GM19463 (cell line): ENCODE results near the gene MROH2A.

Source experiments
- ATAC-seq: cut with Tn5 transposase; IDR thresholded peaks from one replicate; pipeline ENCODE4 v1.9.1; 2021; ENCODE audit warnings: mild to moderate bottlenecking, moderate library complexity; ENCODE audit not compliant: unreplicated experiment

MROH2A gene

DNA sequence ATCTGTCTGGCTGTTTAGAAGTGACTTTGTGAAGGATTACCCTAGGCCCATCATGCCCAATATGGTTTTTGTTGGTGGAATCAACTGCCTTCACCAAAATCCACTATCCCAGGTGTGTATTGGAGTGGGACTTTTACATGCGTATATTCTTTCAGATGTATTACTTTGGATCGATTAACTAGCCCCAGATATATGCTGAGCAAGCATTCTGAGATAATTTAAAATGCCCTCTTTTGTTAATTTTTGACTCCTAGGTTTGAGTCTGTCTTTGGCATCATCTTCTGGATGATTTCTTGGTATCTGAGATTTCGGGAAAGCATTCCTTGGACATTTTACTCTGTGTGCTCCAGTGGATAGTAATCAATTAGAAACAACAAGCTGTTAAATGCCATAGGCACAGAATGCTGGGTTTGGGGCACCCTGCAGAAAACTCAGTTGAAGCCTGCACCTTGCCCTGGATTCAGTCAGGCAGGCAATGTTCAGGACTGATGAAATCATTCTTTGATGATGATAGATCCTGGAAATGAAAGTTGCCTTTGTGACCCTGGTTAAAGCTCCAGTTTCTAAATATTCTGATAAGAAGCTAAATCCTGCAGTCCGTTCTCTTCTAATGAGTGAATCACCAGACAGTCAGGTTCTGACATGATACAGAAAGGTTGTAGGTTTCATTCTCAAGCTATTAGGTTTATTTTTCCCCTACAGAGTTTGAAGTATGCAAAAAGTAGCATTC lies 16.9 kb upstream of the MROH2A start:
- no peak for ATAC-seq

DNA sequence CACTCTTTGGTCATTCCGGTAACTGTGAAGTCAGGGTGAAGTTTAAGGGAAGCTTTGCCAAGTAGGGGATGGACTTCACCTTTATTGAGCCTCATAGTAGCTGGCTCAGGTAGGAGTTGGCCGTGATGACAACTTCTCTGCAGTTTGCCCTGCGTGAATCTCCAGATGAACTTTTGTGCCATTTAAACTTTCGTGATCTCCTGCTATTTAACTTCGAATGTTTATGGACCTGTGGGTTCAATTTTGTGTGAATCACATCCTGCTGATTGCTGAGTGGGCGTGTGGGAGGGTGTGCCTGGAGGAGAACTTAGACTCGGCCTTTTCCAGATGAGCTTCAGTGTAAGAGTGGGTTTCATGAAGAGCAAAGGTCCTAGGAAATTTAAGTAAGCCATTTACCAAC lies 13.9 kb upstream of the MROH2A start:
- ATAC-seq: no peak

DNA sequence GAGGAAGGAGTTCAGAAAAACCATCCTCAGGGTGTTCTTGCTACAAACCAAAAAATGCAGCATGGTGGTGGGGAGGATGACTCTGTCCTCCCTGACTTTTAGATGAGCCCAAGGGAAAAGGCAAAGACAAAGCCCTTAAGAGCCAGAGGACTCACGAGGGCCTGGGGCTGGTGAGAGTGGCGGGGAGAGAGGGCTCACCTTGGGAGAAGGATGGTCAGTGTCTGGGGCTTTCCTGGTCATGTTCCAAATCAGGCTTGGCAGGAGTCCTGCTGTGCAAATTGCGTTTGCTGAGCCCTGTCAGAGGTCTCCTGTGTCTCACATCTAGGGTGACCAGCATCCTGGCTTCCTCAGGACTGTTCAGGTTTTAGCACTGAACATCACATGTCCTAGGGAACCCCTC lies 13.4 kb upstream of the MROH2A start:
- no peak for ATAC-seq

DNA sequence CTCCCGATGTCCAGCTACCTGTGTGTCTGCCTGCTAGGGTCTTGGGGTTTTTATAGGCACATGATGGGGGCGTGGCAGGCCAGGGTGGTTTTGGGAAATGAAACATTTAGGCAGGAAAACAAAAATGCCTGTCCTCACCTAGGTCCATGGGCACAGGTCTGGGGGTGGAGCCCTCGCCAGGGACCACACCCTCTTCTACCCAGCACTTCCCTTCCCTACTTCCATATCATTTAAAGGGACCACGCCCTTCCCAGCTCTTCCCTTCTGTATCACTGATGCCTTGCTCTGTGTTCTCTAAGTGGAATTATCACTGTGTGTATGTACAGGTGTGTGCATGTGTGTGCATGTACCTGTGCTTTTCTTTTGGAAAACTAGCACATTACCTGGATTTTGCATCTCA lies 11.7 kb upstream of the MROH2A start:
- ATAC-seq: no peak

DNA sequence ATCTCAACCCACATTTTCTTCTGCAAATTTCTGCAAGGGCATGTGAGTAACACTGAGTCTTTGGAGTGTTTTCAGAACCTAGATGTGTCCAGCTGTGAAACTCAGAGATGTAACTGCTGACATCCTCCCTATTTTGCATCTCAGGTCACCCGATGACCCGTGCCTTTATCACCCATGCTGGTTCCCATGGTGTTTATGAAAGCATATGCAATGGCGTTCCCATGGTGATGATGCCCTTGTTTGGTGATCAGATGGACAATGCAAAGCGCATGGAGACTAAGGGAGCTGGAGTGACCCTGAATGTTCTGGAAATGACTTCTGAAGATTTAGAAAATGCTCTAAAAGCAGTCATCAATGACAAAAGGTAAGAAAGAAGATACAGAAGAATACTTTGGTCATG lies 10.1 kb upstream of the MROH2A start:
- no peak for ATAC-seq

DNA sequence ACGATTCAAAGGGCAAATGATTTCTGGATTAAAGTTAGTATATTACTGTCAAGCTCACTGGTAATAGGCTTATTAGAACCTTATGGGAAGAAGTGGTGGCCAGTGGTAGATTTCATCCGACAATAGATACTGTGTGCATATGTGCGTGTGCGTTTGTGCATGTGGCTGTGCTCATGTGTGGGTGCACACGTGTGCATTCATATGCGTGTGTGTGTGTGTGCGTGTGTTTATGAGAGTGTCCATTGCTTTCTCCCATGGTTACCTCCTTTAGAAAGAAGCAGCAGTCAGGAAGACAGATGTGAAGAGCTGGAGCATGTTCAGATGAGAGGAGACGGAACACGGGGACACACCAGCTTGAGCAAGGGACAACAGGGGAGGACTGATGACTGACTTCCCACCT lies 8.9 kb upstream of the MROH2A start:
- ATAC-seq: no peak

DNA sequence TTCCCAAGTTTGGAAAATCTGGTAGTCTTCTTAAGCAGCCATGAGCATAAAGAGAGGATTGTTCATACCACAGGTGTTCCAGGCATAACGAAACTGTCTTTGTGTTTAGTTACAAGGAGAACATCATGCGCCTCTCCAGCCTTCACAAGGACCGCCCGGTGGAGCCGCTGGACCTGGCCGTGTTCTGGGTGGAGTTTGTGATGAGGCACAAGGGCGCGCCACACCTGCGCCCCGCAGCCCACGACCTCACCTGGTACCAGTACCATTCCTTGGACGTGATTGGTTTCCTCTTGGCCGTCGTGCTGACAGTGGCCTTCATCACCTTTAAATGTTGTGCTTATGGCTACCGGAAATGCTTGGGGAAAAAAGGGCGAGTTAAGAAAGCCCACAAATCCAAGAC lies 6.0 kb upstream of the MROH2A start:
- no peak for ATAC-seq

DNA sequence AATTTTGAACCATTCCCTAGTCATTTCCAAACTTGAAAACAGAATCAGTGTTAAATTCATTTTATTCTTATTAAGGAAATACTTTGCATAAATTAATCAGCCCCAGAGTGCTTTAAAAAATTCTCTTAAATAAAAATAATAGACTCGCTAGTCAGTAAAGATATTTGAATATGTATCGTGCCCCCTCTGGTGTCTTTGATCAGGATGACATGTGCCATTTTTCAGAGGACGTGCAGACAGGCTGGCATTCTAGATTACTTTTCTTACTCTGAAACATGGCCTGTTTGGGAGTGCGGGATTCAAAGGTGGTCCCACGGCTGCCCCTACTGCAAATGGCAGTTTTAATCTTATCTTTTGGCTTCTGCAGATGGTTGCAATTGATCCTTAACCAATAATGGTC lies 5.5 kb upstream of the MROH2A start:
- ATAC-seq: no peak

DNA sequence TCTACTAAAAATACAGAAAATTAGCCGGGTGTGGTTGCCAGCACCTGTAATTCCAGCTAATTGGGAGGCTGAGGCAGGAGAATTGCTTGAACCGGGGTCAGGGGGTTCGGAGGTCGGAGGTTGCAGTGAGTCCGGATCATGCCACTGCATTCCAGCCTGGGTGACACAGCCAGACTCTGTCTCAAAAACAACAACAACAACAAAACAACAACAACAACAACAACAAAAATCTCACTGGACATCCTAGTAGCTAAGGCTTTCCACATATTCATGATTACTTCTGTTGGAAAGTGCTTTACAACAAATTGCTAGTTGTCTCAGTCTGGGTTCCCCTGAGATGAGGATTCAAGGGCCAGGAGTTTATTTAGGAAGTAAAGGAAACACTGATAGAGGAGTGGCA lies 4.3 kb upstream of the MROH2A start:
- ATAC-seq: no peak

DNA sequence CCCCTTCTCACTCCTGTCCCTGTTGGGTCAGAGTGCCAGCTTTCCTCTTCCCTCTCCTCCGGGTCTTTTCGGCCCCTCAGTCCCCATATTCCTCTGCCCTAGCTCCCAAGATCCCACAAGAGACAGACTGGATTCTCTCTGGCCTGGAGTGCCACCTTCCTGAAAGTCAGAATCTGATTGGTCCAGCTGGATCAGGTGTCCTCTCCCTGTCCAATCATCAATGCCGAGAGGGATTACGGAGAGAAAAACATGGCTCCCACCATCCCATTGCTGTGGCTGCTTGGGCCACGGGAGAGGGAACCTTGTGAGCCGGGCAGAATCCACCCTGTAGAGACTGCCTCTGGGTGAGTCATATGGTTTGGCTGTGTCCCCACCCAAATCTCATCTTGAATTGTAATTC lies 2.7 kb upstream of the MROH2A start:
- ATAC-seq: no peak

DNA sequence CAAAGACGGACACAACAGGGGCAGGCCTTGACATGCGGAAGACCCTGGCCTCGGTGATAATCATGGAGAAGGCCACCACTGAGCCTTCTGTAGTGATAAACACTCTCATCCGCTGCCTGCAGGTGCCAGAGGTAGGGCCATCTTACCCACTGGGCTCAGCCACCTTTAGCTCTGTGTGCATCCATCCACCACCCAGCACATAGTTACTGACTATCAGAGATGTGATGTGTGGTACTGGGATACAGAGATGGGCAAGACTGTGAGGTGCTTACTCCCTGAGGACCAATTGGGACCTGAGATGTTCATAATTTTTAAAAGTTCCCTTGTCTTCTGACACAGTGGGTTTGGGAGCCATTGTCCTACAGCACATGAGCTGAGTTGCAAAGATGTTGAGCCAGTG lies 1.6 kb downstream of the MROH2A start:
- ATAC-seq: no peak

DNA sequence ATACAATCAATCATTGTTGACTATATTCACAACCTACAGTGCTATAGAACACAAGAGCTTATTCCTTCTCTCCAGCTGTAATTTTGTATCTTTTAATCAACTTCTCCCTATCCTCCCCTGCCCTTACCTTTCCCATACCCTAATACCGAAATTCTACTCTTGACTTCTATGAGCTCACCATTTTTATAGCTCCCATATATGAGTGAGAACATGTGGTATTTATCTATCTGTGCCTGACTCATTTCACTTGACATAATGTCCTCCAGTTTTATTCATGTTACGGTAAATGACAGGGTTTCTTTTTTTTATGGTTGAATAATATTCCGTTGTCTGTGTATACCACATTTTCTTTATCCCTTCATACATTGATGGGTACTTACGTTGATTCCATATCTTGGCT lies 2.6 kb downstream of the MROH2A start:
- ATAC-seq: no peak

DNA sequence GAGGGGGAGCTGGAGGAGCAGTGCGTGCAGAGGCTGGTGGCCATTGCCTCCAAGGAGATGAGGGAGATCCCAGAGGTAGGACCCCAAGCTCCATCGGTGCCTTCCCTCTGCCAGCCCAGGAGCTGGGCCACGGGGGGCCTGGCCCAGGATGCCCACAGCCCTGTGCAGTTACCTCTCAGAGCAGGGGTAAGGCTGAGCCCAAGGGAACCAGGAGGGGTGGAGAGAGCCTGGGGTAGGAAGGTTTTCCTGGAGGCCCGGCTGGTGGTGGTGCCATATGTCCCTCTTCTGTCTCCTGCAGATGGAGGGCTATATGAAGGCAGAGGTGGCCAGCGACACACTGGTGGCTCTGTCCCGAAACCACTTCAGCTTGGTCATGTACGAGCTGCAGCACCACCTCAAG lies 11.4 kb downstream of the MROH2A start:
- no peak for ATAC-seq

DNA sequence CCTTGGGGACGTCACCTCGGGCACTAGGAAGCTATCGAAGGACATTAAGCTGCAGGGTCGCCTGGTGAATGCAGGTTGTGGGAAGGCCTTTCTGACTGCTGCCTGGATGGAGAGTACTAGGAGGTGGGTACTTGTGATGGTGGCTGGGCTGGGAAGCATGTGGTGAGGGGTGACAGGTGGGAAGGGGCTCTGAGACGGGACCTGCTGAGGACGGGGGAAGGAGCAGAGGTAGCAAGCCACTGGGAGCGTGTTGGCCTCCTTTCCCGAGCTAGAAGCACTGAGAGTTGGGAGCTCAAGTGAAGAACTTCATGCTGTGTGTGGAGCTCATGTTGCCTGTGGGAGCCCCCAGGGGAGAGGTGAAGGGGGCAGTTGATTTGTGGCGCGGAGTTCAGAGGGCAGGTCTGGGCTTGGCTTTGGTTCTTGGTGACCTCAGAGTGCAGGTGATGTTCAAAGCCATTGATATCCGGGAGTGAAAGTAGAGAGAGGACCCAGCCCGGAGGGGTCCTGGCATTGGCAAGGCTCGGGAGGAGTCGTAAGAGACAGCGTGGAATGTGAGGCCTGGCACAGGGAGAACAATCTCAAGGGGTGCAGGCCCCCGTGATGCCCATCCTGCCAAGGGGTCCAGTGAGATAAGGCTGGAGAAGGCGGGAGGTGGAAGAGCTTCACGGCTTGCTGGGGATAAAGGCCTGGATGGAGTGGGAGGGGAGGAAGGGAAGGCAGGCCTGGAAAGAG lies 13.2 kb downstream of the MROH2A start:
- no peak for ATAC-seq

DNA sequence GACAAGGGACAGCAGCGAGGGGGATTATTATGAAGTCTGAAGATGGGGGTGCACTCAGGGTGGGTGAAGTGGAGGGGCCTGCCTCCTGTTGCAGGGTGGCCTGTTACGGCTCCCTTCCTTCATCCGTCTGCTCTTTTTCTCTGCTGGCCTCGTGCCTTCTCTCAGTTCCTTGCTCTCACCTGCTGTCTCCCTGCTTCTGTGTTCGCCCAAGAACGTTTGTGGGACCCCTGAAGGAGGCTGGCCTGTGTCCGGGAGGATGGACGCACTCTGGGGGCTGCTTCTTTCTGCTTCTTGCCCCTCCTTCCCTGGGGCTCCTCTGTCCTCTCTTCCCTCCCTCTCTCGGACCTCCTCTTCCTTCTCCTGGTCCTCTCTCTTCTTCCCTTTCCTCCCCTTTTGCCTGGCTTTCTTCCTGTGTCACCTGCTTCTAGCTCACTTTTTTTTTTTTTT lies 13.8 kb downstream of the MROH2A start:
- ATAC-seq: no peak

DNA sequence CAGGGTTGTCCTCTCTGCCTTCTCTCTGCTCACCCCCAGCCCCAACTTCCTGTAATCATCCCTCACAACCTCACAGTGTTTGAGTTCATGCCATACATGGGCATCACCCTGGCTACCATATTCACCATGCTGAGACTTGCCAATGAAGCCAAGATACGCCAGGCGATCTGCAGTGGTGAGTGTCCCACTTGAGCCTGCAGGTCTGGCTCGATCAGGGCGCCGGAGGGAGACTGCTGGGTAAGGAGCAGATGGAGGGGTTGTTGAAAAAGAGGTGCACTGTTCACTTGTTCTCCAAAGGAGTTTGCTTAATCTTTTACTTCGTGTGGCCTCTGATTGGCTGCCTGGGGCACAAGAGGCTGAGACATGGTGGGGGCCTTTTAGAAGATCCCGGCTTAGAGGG lies 14.6 kb downstream of the MROH2A start:
- no peak for ATAC-seq

DNA sequence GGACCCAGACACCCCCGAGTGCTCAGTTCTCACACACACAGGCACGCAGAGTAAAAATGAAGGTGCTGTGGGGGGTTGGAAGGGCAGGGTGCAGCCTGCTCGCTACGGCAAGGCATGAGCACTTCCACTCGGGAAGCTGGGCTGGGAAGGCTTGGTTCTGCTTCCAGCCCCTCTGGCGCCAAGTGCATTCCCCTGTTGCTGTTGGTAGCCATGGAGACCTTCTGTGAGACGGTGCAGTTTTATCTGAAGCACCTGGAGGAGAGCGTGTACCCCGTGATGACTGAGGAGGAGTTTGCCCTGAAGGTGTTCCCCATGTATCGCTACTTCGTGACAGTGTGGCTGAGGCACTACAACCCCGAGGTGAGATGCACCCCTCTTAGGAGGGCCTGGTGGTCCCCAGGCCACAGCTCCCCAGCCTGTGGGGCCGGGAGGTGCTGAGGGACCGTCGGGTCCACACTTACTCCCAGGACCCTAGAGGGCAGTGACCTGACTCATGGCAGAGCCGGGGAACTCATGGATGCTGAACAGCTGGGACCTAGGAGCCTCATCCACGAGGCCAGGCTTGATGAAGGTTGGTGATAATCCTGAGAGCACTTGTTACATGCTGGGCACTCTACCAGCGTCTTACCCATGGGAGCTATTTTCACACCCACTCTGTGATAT lies 15.5 kb downstream of the MROH2A start:
- ATAC-seq: no peak

DNA sequence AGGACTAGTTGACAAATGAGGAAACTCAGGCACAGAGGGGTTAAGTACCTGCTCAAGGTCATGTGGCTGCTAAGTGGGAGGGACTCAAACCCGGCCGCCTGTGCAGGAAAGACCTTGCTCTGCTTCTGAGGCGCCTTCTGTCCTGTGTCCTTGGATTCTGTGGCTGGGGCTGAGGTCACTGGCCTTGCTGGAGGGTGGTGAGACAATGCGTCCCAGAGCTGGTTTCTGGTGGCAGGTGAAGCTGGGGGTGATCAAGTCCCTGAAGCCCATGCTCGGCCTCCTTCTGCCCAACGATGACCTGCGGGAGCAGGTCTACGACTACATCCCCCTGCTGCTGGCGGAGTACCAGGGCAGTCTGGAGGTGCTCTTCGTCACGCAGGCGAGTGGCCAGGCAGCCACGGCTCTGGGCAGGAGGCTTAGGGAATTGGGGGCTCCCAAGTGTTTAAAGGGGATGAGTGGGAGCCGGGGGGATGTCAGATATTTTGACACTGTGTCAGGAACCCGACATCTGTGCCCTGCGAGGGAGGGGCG lies 16.1 kb downstream of the MROH2A start:
- no peak for ATAC-seq

DNA sequence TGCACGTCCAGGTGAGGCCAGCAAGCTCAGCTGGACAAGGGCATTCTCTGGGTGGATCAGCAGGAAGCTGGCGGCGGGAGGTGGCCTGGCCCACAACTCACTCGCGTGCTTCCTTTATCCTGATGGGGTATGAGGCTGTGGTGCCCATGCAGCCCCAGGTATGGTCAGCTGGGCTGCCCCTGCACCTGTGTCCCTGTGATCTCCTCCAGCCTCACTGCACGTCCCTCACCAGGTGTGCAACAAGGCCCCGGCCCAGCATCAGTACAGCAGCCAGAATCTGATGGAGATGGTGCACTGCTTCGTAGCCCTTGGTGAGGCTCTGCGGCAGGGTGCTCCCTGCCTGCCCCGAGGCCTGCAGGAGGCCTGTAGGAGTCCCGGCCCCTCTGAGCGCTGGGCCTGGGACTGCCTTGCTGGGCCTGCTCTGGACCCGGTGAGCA lies 17.6 kb downstream of the MROH2A start:
- no peak for ATAC-seq

DNA sequence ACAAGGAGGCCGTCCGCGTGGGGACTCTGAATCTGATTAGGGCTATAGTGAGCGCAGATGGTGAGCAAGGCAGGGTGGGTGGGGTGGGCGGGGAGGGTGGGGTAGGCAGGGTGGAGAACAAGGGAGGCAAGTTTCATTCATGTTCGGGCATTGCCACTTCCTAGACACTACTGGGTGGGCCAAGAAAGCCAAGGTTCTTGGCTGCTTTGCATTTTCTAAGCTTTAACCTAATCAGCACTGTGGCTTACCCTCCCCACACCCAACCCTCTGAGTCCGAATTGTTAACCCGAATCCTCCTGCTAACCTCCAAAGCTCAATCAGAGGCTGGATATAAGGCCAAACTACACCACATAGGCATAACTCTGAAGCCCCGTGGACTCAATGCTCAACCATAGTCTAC lies 18.1 kb downstream of the MROH2A start:
- ATAC-seq: no peak

DNA sequence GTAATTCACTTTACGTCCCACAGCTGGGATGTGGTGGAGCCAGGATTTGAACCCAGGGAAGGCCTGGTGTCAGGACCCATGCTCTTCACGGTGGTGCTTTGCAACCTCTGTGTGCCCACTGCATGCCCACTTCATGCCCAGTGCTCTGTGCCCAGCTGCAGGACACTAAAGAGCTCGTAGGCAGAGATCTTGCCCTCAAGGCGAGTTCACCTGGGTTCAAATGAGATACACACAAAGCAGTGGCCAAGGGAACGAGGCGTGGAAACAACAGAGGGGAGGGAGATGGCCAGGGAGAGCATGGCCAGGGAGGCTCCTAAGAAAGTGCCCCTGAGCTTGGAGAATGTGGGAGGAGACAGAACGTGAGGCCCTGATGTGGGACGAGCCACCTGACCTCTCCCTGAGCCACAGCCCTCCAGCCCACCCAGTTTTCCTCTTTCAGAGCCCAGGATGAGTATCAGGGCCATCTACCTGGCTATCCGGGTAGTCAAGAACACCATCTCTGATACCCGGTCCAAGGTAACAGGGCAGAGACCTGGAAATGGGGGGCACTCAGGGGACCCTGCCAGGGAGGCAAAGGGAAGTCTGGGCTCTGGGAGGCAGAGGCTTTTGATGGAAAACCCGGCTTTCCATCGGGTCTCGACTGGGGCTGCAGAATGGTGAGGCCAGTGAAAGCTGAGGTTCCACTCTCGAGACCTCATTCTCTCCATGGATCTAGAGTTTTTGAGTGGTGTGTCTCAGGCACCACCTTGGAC lies 20.4 kb downstream of the MROH2A start:
- no peak for ATAC-seq
